COLO668 (cell line): ENCODE data around the gene OGT.
"Not testable (repeated sequence)": the region's sequence is repeated elsewhere in the genome, so short reads cannot be mapped to it uniquely, and the experiment has no call there.

ENCODE experiments used
- DNase-seq: peaks from one replicate; lab custom pipeline; 2025; ENCODE audit not compliant: unreplicated experiment; lab: John Stamatoyannopoulos, UW

The OGT gene

DNA sequence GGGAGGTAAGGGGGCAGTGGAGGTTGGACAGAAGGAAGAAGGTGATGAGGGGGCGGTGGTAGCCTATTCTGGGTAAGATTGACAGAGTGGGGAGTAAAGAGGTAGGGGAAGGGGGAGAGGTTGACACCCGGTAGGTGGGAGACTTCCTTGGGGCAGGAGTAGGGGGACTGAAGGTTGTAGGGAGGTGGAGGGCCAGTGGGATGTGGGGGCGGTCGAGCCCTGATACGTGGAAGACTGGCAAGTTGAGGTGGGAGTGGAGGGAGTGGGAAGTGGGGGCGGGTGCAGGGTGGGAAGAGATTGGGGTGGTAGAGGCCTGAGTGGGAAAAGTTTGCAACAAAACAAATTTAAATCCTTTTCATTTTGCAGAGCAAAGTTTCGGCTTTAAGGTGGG lies 47.1 kb downstream of the OGT start:
- DNase-seq, result no peak

- DNase-seq, result no peak
Observed at GRCh38 chrX:71581210-71581609, 48.3 kb downstream of the OGT start.

DNA sequence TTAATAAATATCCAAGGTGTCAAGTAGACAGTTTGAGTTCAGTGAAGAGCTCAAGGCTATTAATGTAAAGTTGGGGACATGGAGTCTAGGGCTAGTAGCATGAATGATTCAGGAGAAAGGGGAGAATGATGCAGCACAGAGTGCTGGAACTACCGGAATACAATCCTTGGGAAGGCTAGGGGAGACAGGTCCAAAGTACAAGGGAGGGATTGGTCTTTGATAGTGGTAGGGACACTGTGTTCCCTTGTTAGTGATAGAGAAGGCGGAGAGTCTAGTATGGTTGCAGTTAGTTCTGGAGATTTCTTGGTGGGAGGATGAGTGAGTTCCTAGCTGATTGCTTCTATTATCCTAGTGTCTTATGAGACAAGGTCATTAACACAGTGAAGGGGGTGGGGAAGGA lies 54.0 kb downstream of the OGT start:
- no peak for DNase-seq

- not testable (repeated sequence) for DNase-seq
Observed at GRCh38 chrX:71593210-71593609, 60.3 kb downstream of the OGT start.

DNA sequence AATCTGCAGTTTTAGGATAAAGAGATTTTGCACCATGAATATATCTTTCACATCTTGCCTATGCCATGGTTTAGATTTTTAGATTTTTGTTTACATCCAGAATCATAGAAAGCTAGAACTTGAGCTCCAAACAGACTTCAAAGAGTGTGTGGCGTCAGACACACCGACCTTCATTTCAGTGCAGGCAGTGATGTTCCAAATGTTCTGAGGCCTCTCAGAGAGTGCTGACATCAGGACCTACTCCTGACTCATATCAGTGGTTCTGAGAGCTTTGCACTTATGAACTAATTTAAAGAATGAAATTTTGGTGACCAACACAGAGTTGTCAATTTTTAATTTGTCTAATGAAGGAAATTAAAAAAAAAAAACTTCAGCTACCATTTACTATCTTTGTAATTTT lies 67.1 kb downstream of the OGT start:
- no peak for DNase-seq

GRCh38 chrX:71603618-71604017 lies 70.7 kb downstream of the OGT start:
- DNase-seq, result no peak

GRCh38 chrX:71604141-71604540 lies 71.2 kb downstream of the OGT start:
- DNase-seq, result no peak

GRCh38 chrX:71604796-71605568 lies 72.1 kb downstream of the OGT start:
- no peak for DNase-seq

DNA sequence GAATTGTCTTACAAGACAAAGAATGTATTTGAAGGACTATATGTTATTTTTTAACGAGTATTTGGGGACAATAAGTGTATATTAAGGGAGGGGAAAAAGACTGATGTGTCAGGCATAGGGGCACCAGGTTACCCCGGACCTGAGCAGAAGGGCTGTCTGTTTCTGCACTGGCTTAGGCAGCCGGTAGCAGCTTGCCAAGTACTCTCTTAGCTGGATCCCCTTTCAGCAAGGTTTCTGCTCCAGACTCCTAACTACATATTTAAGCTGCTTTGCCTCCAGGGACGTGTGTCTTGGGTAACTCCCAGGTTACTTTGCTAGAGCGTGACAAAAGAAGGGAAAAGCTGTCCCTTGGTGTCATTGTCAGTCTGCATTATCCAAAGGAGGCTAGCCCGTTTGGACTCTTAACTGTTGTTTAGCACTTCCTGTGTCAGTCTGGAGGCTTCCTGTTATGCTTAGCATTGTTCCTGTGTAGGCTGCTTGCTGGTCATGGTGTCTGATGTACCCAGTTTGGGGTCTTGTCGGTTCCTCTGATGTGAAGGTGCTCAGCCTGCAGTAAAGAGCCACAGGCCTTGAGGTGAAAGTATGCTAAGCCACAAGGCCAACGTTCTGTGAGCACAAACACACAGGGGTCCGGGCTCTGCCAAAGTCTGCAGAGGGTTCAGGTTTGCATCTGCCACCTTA lies 73.8 kb downstream of the OGT start:
- DNase-seq, result no peak

- no peak for DNase-seq
Observed at GRCh38 chrX:71607488-71607887, 74.6 kb downstream of the OGT start.

- no peak for DNase-seq
Observed at GRCh38 chrX:71609095-71609750, 76.3 kb downstream of the OGT start.

- not testable (repeated sequence) for DNase-seq
Observed at GRCh38 chrX:71611736-71612135, 78.8 kb downstream of the OGT start.

DNA sequence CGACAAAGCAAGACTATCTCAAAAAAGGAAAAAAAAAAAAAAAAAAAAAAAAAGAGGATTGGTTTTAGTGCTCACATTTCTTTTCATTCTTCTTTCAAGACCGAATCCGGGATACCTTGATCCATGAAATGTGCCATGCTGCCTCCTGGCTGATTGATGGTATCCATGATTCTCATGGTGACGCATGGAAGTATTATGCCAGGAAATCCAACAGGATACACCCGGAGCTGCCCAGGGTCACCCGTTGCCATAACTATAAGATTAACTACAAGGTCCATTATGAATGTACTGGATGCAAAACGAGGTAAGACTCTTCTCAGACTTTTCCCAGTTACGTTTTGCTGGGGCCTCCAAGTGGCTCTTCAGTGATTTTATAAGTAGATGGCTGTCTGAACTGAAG lies 79.4 kb downstream of the OGT start:
- DNase-seq, result no peak

GRCh38 chrX:71615056-71615455 lies 82.2 kb downstream of the OGT start:
- no peak for DNase-seq

DNA sequence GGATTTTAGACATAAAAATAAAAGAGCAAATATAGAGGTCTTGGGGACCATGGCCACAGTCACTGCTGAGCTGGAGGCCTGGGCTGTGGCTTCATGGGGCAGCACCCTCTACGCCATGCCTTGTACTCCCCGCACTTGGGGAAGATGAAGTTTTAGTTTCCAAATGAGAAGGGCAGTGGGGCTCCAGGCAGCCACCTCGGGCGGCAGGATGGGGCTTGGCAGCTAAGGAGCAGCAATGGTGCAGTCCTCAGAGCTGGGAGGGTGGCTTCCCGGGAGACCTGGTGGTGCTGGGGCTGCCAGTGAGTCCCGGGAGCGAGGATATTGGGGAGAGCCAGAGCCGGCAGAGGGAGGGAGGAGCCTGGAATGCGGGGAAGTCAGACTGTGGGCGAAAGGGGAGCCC lies 83.0 kb downstream of the OGT start:
- DNase-seq, result no peak

GRCh38 chrX:71616672-71617529 lies 84.0 kb downstream of the OGT start:
- DNase-seq, result peak; percentile 3

DNA sequence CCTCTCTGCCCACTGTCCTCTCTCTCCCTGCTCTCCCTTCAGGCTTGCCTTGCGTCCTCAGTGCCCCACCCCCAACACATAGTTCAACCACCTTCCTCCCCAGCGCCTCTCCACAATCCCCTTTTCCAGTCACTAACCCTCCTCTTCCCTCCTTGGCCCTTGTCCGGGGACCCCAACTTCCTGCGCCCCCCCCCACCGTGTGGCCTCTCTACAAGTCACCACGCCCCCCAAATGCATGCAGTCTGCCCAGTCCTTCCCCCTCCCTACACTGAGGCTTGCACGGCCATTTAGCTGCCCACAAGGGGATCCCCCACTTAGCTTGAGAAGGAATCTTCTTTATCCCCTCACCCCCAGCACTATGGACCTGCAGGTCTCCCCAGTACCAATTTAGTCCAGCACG lies 84.8 kb downstream of the OGT start:
- no peak for DNase-seq

DNA sequence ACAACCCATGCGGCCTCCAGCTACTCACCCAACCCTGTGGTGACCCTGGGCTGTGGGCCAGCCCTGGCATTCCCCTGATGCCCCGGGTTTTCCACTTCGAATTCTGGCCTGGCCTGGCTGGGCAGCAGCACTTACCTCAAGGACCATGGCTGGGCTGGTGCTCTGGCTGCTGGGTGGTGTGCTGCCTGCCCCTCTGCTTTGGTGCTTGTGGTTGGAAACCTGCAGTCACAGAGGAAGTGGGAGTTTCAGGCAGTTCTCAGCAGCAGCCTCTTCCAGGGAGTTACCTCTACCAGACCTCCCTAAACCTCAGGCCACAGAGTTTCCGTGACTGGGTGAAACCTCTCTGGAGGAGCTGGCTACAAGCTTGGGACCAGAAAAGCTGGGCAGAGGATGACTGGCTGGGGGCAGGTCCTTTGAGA lies 85.4 kb downstream of the OGT start, which contains the start of gene CXCR3:
TSS of gene CXCR3 (minus strand) at position 209 of the 419 bp plus-strand sequence. CDS start at position 147, 62 bp downstream.
- no peak for DNase-seq

GRCh38 chrX:71618787-71619186 lies 85.9 kb downstream of the OGT start:
- DNase-seq, result no peak

GRCh38 chrX:71619193-71619592 lies 86.3 kb downstream of the OGT start:
- DNase-seq, result no peak

- DNase-seq, result no peak
Observed at GRCh38 chrX:71619986-71620385, 87.1 kb downstream of the OGT start.
